Heart left ventricle (tissue), 16 donors: ENCODE measurements around the gene CTXND2. TPM values are rescaled to one million over a fixed set of nuclear protein-coding genes. Genes with fewer than 3 reads are reported as not detected.
A peak's percentile ranks its signal among the peaks of the same experiment; 100 is the strongest.

Source experiments
- ATAC-seq, 4 donors: fragments of 200-7000 bp; cut with Tn5 transposase; one replicate each; pipeline ENCODE4 v1.9.1; 2020 to 2022; ENCODE audit warnings: moderate library complexity in 4 of 4, mild to moderate bottlenecking in 3 of 4, moderate number of reproducible peaks in 1 of 4
- DNase-seq, 5 donors: peaks; one replicate each; pipeline ENCODE4 v3.0.0-alpha.2; 2020
- H3K27ac ChIP-seq, 12 donors: fragments of 200-600 bp; sonication (generic) in 4 of 12; one replicate each; pipeline versions ENCODE4 v1.5.0 to v1.8.0; 2016 to 2022; ENCODE audit warnings: mild to moderate bottlenecking in 2 of 12
- H3K27me3 ChIP-seq, 9 donors: fragments of 200-600 bp; sonication (generic) in 2 of 9; one replicate each; pipeline versions ENCODE4 v1.5.1 to v1.8.0; 2016 to 2022; ENCODE audit warnings: mild to moderate bottlenecking in 3 of 9
- H3K36me3 ChIP-seq, 9 donors: fragments of 200-600 bp; sonication (generic) in 2 of 9; one replicate each; pipeline versions ENCODE4 v1.5.0 to v1.8.0; 2018 to 2022; ENCODE audit warnings: mild to moderate bottlenecking in 2 of 9
- H3K4me1 ChIP-seq, 12 donors: fragments of 200-600 bp; sonication (generic) in 4 of 12; one replicate each; pipeline versions ENCODE4 v1.5.0 to v1.8.0; 2016 to 2022; ENCODE audit warnings: mild to moderate bottlenecking in 3 of 12
- H3K4me3 ChIP-seq, 12 donors: fragments of 200-600 bp; sonication (generic) in 4 of 12; one replicate each; pipeline versions ENCODE4 v1.5.0 to v1.8.0; 2017 to 2022; ENCODE audit warnings: mild to moderate bottlenecking in 9 of 12, moderate library complexity in 4 of 12
- H3K9me3 ChIP-seq, 12 donors: fragments of 200-600 bp; sonication (generic) in 4 of 12; one replicate each; pipeline versions ENCODE4 v1.5.0 to v1.8.0; 2016 to 2022; ENCODE audit warnings: mild to moderate bottlenecking in 1 of 12
- CTCF ChIP-seq, 12 donors: fragments of 200-600 bp; sonication (generic) in 4 of 12; IDR thresholded peaks; one replicate each; pipeline versions ENCODE4 v1.5.0 to v1.8.0; 2018 to 2022; ENCODE audit warnings: antibody characterized with exemption in 12 of 12, mild to moderate bottlenecking in 5 of 12
- POLR2A ChIP-seq, 2 donors: fragments of 450-650 bp; IDR thresholded peaks; one replicate each; pipeline ENCODE4 v1.6.1; 2017; ENCODE audit warnings: antibody characterized with exemption in 2 of 2, mild to moderate bottlenecking in 2 of 2, moderate library complexity in 2 of 2
- WGBS, 4 donors: extraction: QIAGEN DNeasy Blood & Tissue Kit in 2 of 4; methylation state at CpG; one replicate each; pipeline versions ENCODE4 v1.1.5 to v1.1.7; 2013 to 2018; 5-methylcytosine and 5-hydroxymethylcytosine counted together
- intact Hi-C, 10 donors: fragments of 100-400 bp; cut with DNase I; formaldehyde crosslinking; loops; one replicate each; pipeline versions ENCODE4 v1.11.1 to v1.14.2; 2022
- polyA plus RNA-seq, 2 donors: library from polyadenylated mRNA; stranded (reverse); fragments of 200-250 nt; gene quantifications; one replicate each; pipeline ENCODE4 v1.2.3, GENCODE V29; 2013
- total RNA-seq, 9 donors: library from RNA; depleted of rRNA in 2 of 9; stranded (reverse); fragments of >200 nt in 2 of 9; fragmentation: NEBNext Ultra II Directional in 3 of 9; extraction: Animal tissue kit (Norgen Biotek cat#: 25700) in 3 of 9; gene quantifications; one replicate each; pipeline versions ENCODE4 v1.1.0 to v1.2.4, GENCODE V29; 2016 to 2023
- donor health status: ischemic (EF 13 %, LVEDD 7.1; RV severe dilation, severe dysfunction).
- donor health status: healthy with polysubstance abuse.
- donor health status: DM: no; HTN: yes; CAD: no.
- donor health status: DM: no; HTN: no; CAD: no.
- donor health status: ischemic (EF 25% LVEDD 6.9; RV normal size, moderate dysfunction).
- donor health status: ischemic (EF 25% LVEDD 5.7; RV mildly dilated, moderate dysfunction).
- donor health status: healthy.
- donor health status: DM: yes; HTN: yes; CAD: no.
- donor health status: ischemic (EF 35%, LVEDD 5.7; RV mildly dilated, moderate dysfunction).
- donor health status: nonischemic (EF 11% LVEDD 7.7; RV severe dilation, severe dysfunction).
- donor health status: DM: yes; HTN: yes; CAD: no.
- donor health status: PGD.
- donor health status: ischemic (EF 29% LVEDD 5.4; RV normal size, mild dysfunction).
- donor health status: nonischemic (EF 23%, LVEDD 6.1; RV moderate dilation, normal function).

Gene CTXND2
- total and polyA plus RNA-seq, 11 donors: not detected

GRCh38 chr1:150931773-150932172 is 44.8 kb downstream of the CTXND2 start:
- DNase-seq (no peak), ATAC-seq (no peak)
- intact Hi-C loops: loop anchor here in 1 of 10 donors (5.0 kb wide), 1 partner anchor 36 kb away; no protein-coding TSS in a partner anchor
- no peak for TF ChIP-seq CTCF (IDR thresholded peaks at IDR 0.05)
- TF ChIP-seq POLR2A (IDR thresholded peaks at IDR 0.05): no peak
- Histone ChIP-seq H3K4me1 (peaks cover 0 to 26% (median 8%) of the 10 kb centered on the region in 12 donors), H3K9me3 (peaks cover 0 to 22% (median 3%) of the 10 kb centered on the region in 12 donors), H3K4me3 (no peak overlapping the region), H3K27me3 (no peaks in the 10 kb centered on the region), H3K36me3 (peaks cover 0 to 94% (median 81%) of the 10 kb centered on the region in 9 donors), H3K27ac (no peak overlapping the region)
- WGBS, 4 donors: 97 to 100% (median 98%) methylated on average over 1 of the region's 1 CpG

GRCh38 chr1:150944856-150945255 is 57.9 kb downstream of the CTXND2 start:
- Histone ChIP-seq H3K4me3 (no peak overlapping the region), H3K36me3 (peaks cover 0 to 100% (median 99%) of the 10 kb centered on the region in 9 donors), H3K27ac (no peak overlapping the region), H3K27me3 (no peaks in the 10 kb centered on the region), H3K4me1 (no peaks in the 10 kb centered on the region), H3K9me3 (no peaks in the 10 kb centered on the region)
- no peak for TF ChIP-seq CTCF (IDR thresholded peaks at IDR 0.05)
- TF ChIP-seq POLR2A (IDR thresholded peaks at IDR 0.05): no peak
- WGBS, 4 donors: 75 to 86% (median 80%) methylated on average over 5 of the region's 5 CpGs
- no peak for ATAC-seq
- no peak for DNase-seq
- intact Hi-C loops: loop anchor here in 1 of 10 donors (5.0 kb wide), 1 partner anchor 118 kb away; no protein-coding TSS in a partner anchor

- ATAC-seq (no peak), DNase-seq (no peak)
- Histone ChIP-seq H3K36me3 (peaks cover 3 to 100% (median 99%) of the 10 kb centered on the region in 9 donors), H3K4me1 (no peaks in the 10 kb centered on the region), H3K27me3 (no peaks in the 10 kb centered on the region), H3K4me3 (no peak overlapping the region), H3K9me3 (no peaks in the 10 kb centered on the region), H3K27ac (no peak overlapping the region)
- TF ChIP-seq POLR2A (IDR thresholded peaks at IDR 0.05): no peak
- 92 to 94% (median 93%) methylated on average over 3 of the region's 3 CpGs for WGBS, 4 donors
- intact Hi-C loops: no loop called here
Observed at GRCh38 chr1:150954708-150955107, 67.8 kb downstream of the CTXND2 start.

- intact Hi-C loops: no loop called here
- TF ChIP-seq CTCF (IDR thresholded peaks at IDR 0.05) (no peak), POLR2A (IDR thresholded peaks at IDR 0.05) (no peak)
- DNase-seq: no peak
- peaks cover 3 to 100% (median 99%) of the 10 kb centered on the region in 9 donors for H3K36me3 ChIP-seq
- H3K9me3 ChIP-seq: no peaks in the 10 kb centered on the region
- H3K4me1 ChIP-seq: no peaks in the 10 kb centered on the region
- H3K4me3 ChIP-seq: no peak overlapping the region
- ATAC-seq: peak in 1 of 4 donors; percentile 57
- H3K27ac ChIP-seq: no peak overlapping the region
- no peaks in the 10 kb centered on the region for H3K27me3 ChIP-seq
Observed at GRCh38 chr1:150955280-150955679, 68.3 kb downstream of the CTXND2 start.

GRCh38 chr1:150957666-150958065 is 70.7 kb downstream of the CTXND2 start:
- no peak overlapping the region for H3K4me3 ChIP-seq
- TF ChIP-seq POLR2A (IDR thresholded peaks at IDR 0.05): no peak
- TF ChIP-seq CTCF (IDR thresholded peaks at IDR 0.05): no peak
- H3K27ac ChIP-seq: no peak overlapping the region
- intact Hi-C loops: no loop called here
- no peaks in the 10 kb centered on the region for H3K27me3 ChIP-seq
- ATAC-seq (no peak), DNase-seq (no peak)
- no peaks in the 10 kb centered on the region for H3K9me3 ChIP-seq
- H3K36me3 ChIP-seq: peaks cover 0 to 99% (median 98%) of the 10 kb centered on the region in 9 donors
- WGBS, 4 donors: 92 to 98% (median 97%) methylated on average over 11 of the region's 11 CpGs
- peaks cover 0 to 4% (median 0%) of the 10 kb centered on the region in 12 donors for H3K4me1 ChIP-seq
